Neural cell (in vitro differentiated cells): ENCODE measurements around the gene ADARB2. TPM values are rescaled to one million over a fixed set of nuclear protein-coding genes. Genes with fewer than 3 reads are reported as not detected.

Experiments used
- H2AFZ ChIP-seq: fragments of 200-600, 300-800 bp; sonication (generic), shearing (Covaris generic); 2 replicates; pipeline ENCODE4 v1.6.0; 2014; ENCODE audit warnings: low read depth, mild to moderate bottlenecking, antibody characterized with exemption, low read length, moderate library complexity
- H3F3A ChIP-seq: fragments of 200-600 bp; shearing (Covaris generic); 2 replicates; pipeline ENCODE4 v1.6.1; 2016; ENCODE audit warnings: mild to moderate bottlenecking, moderate library complexity, mixed read lengths, antibody characterized with exemption, low read length; ENCODE audit not compliant: insufficient read depth, poor library complexity, severe bottlenecking
- H3K27ac ChIP-seq: fragments of 200-600, 300-800 bp; sonication (generic), shearing (Covaris generic); 2 replicates; pipeline ENCODE4 v1.5.1; 2014; ENCODE audit warnings: mild to moderate bottlenecking, low read length, moderate library complexity
- H3K27me3 ChIP-seq: fragments of 300-800, 200-600 bp; sonication (generic), shearing (Covaris generic); 2 replicates; pipeline ENCODE4 v1.6.0; 2014; ENCODE audit warnings: mild to moderate bottlenecking, low read depth, low read length, moderate library complexity; ENCODE audit not compliant: insufficient read depth
- H3K36me3 ChIP-seq: fragments of 300-800, 200-600 bp; sonication (generic), shearing (Covaris generic); 2 replicates; pipeline ENCODE4 v1.5.1; 2014; ENCODE audit warnings: mild to moderate bottlenecking, antibody characterized with exemption, low read length, moderate library complexity; ENCODE audit not compliant: insufficient read depth
- H3K4me2 ChIP-seq: fragments of 300-800, 200-600 bp; sonication (generic), shearing (Covaris generic); 2 replicates; pipeline ENCODE4 v1.6.0; 2014; ENCODE audit warnings: mild to moderate bottlenecking, low read length
- H3K4me3 ChIP-seq: fragments of 300-800, 200-600 bp; sonication (generic), shearing (Covaris generic); 2 replicates; pipeline ENCODE4 v1.5.1; 2014; ENCODE audit warnings: mild to moderate bottlenecking, low read length, moderate library complexity
- H3K79me2 ChIP-seq: fragments of 200-600 bp; shearing (Covaris generic); replicated peaks from 2 replicates; pipeline ENCODE4 v1.6.0; 2014; ENCODE audit warnings: mild to moderate bottlenecking, low read length, moderate library complexity; ENCODE audit not compliant: insufficient read depth
- H3K9ac ChIP-seq: fragments of 300-800, 200-600 bp; sonication (generic), shearing (Covaris generic); 2 replicates; pipeline ENCODE4 v1.6.1; 2016; ENCODE audit warnings: mild to moderate bottlenecking, low read length, mixed read lengths
- H3K9me2 ChIP-seq: fragments of 200-600 bp; shearing (Covaris generic); 2 replicates; pipeline ENCODE4 v1.6.1; 2016; ENCODE audit warnings: mild to moderate bottlenecking, low read length, mixed read lengths; ENCODE audit not compliant: insufficient read depth
- H3K9me3 ChIP-seq: fragments of 200-600, 300-800 bp; sonication (generic), shearing (Covaris generic); 2 replicates; pipeline ENCODE4 v1.6.1; 2016; ENCODE audit warnings: mild to moderate bottlenecking, mixed run types, low read length, moderate library complexity, mixed read lengths
- H4K20me1 ChIP-seq: fragments of 200-600 bp; shearing (Covaris generic); 2 replicates; pipeline ENCODE4 v1.6.1; 2016; ENCODE audit warnings: mild to moderate bottlenecking, mixed run types; ENCODE audit not compliant: insufficient read depth
- CTCF ChIP-seq: fragments of 450-650 bp; IDR thresholded peaks from 2 replicates; pipeline ENCODE4 v1.5.1; 2014; ENCODE audit warnings: antibody characterized with exemption, mild to moderate bottlenecking, moderate library complexity; ENCODE audit not compliant: poor library complexity, severe bottlenecking
- EP300 ChIP-seq: fragments of 450-650 bp; conservative IDR thresholded peaks from 2 replicates; pipeline ENCODE4 v1.6.1; 2014; ENCODE audit warnings: antibody characterized with exemption, mild to moderate bottlenecking, moderate library complexity; ENCODE audit not compliant: poor library complexity, severe bottlenecking
- EZH2 ChIP-seq: fragments of 200-600, 300-800 bp; shearing (Covaris generic), sonication (generic); IDR thresholded peaks from 2 replicates; pipeline ENCODE4 v1.6.1; 2014; ENCODE audit warnings: antibody characterized with exemption, low read length, borderline replicate concordance, mild to moderate bottlenecking; ENCODE audit not compliant: insufficient read depth, poor library complexity, severe bottlenecking
- MXI1 ChIP-seq: fragments of 450-650 bp; conservative IDR thresholded peaks from 2 replicates; pipeline ENCODE4 v1.6.1; 2014; ENCODE audit warnings: antibody characterized with exemption, mild to moderate bottlenecking; ENCODE audit not compliant: poor library complexity, severe bottlenecking
- POLR2AphosphoS5 ChIP-seq: IDR thresholded peaks from 2 replicates; pipeline ENCODE4 v1.6.1; 2012
- RAD21 ChIP-seq: fragments of 450-650 bp; conservative IDR thresholded peaks from 2 replicates; pipeline ENCODE4 v1.6.1; 2014; ENCODE audit warnings: antibody characterized with exemption, mild to moderate bottlenecking, moderate library complexity
- REST ChIP-seq: IDR thresholded peaks from 2 replicates; pipeline ENCODE4 v1.6.1; 2012; ENCODE audit warnings: borderline replicate concordance
- SMC3 ChIP-seq: fragments of 450-650 bp; conservative IDR thresholded peaks from 2 replicates; pipeline ENCODE4 v1.6.1; 2014; ENCODE audit warnings: antibody characterized with exemption, mild to moderate bottlenecking, moderate library complexity; ENCODE audit not compliant: poor library complexity
- TAF1 ChIP-seq: IDR thresholded peaks from 2 replicates; pipeline ENCODE4 v1.6.1; 2012; ENCODE audit warnings: low read depth
- polyA plus RNA-seq: library from polyadenylated mRNA; depleted of rRNA; stranded (reverse); fragments of >200 nt; gene quantifications from 2 replicates; pipeline ENCODE4 v1.2.3, GENCODE V29; 2014

The ADARB2 gene
- polyA plus RNA-seq, 1 donor from 2014 or later: 3.6 TPM

- TF ChIP-seq TAF1 (no peak), EP300 (no peak), MXI1 (no peak)
- Histone ChIP-seq H3K79me2 (no peaks in the 10 kb centered on the region), H3K9me3 (no peaks in the 10 kb centered on the region), H3K9me2 (no peaks in the 10 kb centered on the region), H3K27ac (no peak overlapping the region), H3K4me2 (no peak overlapping the region), H3K9ac (no peak overlapping the region), H2AFZ (no peak overlapping the region), H4K20me1 (no peaks in the 10 kb centered on the region), H3K36me3 (no peaks in the 10 kb centered on the region), H3K4me3 (no peak overlapping the region), H3K27me3 (no peaks in the 10 kb centered on the region), H3F3A (no peaks in the 10 kb centered on the region)
Observed at GRCh38 chr10:1206101-1206500, 531.2 kb downstream of the ADARB2 start.

GRCh38 chr10:1205450-1206030, 531.8 kb downstream of the ADARB2 start:
- Histone ChIP-seq H3K9me3 (no peaks in the 10 kb centered on the region), H3K36me3 (no peaks in the 10 kb centered on the region), H3F3A (no peaks in the 10 kb centered on the region), H3K9me2 (no peaks in the 10 kb centered on the region), H2AFZ (no peak overlapping the region), H4K20me1 (no peaks in the 10 kb centered on the region), H3K4me2 (no peak overlapping the region), H3K9ac (no peak overlapping the region), H3K4me3 (no peak overlapping the region), H3K27me3 (no peaks in the 10 kb centered on the region), H3K27ac (no peak overlapping the region), H3K79me2 (no peaks in the 10 kb centered on the region)
- TF ChIP-seq TAF1: no peak
- TF ChIP-seq CTCF: no peak
- no peak for TF ChIP-seq SMC3
- TF ChIP-seq EZH2: no peak
- no peak for TF ChIP-seq MXI1
- no peak for TF ChIP-seq POLR2AphosphoS5
- TF ChIP-seq RAD21: no peak
- TF ChIP-seq EP300: no peak
- TF ChIP-seq REST: no peak
